HG03378 (cell line): Measurements from ENCODE around the gene FBXO24.

Source experiments
- ATAC-seq: cut with Tn5 transposase; IDR thresholded peaks from one replicate; pipeline ENCODE4 v1.9.1; 2021; ENCODE audit warnings: mild to moderate bottlenecking, moderate library complexity; ENCODE audit not compliant: unreplicated experiment

Gene FBXO24

GRCh38 chr7:100573691-100574361, 12.3 kb upstream of the FBXO24 start, which contains the start of gene SAP25:
SAP25 (minus strand) TSS chr7:100573900; CDS start chr7:100573742, 158 bp downstream.
- no peak for ATAC-seq

- no peak for ATAC-seq
Measured at GRCh38 chr7:100574362-100575205, 11.5 kb upstream of the FBXO24 start.

GRCh38 chr7:100575206-100575631, 10.9 kb upstream of the FBXO24 start:
- no peak for ATAC-seq

GRCh38 chr7:100575746-100576383, 10.3 kb upstream of the FBXO24 start:
- no peak for ATAC-seq

- ATAC-seq, result no peak
Measured at GRCh38 chr7:100576384-100576993, 9.6 kb upstream of the FBXO24 start.

GRCh38 chr7:100577103-100577502, 9.0 kb upstream of the FBXO24 start:
- no peak for ATAC-seq

GRCh38 chr7:100577507-100577906, 8.6 kb upstream of the FBXO24 start:
- ATAC-seq, result no peak

GRCh38 chr7:100578246-100579183, 7.6 kb upstream of the FBXO24 start:
- ATAC-seq, result no peak

- ATAC-seq, result no peak
Measured at GRCh38 chr7:100580466-100581283, 5.5 kb upstream of the FBXO24 start.

- no peak for ATAC-seq
Measured at GRCh38 chr7:100582041-100582579, 4.0 kb upstream of the FBXO24 start.

- ATAC-seq, result no peak
Measured at GRCh38 chr7:100582650-100583049, 3.5 kb upstream of the FBXO24 start.

- ATAC-seq, result no peak
Measured at GRCh38 chr7:100583132-100584053, 2.7 kb upstream of the FBXO24 start.

GRCh38 chr7:100584054-100584682, 2.0 kb upstream of the FBXO24 start:
- ATAC-seq, result no peak

GRCh38 chr7:100584683-100585510, 1.2 kb upstream of the FBXO24 start:
- no peak for ATAC-seq

- no peak for ATAC-seq
Measured at GRCh38 chr7:100585511-100586265, 440 bp upstream of the FBXO24 start, which contains the start of gene LRCH4. LRCH4 (minus strand) TSS chr7:100586129; CDS start chr7:100586100, 29 bp downstream.

- ATAC-seq, result no peak
Measured at GRCh38 chr7:100588438-100588837, 2.3 kb downstream of the FBXO24 start.
